CD4-positive, alpha-beta T cell treated with Interleukin-10 for 1 hour (primary cell): ENCODE data around the gene PRR5L.
"Not testable (repeated sequence)": the region's sequence is repeated elsewhere in the genome, so short reads cannot be mapped to it uniquely, and the experiment has no call there.

Experiments used
- DNase-seq: peaks from one replicate; pipeline ENCODE4 v3.0.0-alpha.2; 2020

PRR5L gene

GRCh38 chr11:36511062-36511461, 215.0 kb downstream of the PRR5L start:
- not testable (repeated sequence) for DNase-seq

DNA sequence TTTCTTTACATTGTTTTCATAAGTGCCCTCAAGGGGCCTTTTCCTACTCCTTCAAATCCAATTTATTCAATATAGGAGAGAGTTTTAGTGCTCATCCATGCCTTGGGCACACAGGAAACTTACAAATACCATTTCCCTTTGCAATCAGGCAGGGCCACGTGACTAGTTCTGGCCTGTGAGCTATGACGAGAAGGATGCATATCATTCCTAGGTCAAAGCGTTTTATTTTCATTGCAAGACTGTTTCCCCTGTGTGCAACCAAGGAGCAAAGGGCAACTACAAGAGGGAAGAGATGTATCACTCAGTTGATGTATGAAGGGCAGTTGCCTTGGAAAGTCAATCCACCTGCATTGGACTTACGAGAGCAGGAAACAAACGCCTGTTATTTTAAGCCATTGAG, 215.9 kb downstream of the PRR5L start:
- DNase-seq: no peak

DNA sequence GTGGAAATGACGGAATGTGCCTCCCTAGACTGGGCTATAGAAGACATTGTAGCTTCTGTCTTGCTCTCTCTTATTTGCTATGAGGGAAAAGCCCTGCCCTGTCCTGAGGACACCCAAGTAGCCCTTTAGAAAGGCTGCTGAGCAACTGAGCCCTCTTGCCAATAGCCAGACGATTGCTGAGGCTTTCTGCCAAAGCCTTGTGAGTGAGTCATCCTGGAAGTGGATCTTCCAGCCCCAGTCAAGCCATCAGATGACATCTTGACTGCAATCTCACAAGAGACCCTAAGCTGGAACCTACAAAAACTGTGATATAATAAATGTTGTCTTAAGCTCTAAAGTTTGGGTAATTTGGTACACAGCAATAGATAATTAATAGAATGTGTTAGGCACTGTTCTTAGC, 217.9 kb downstream of the PRR5L start:
- no peak for DNase-seq
